OCI-LY7 (cell line): Measurements from ENCODE around the gene ATP8B3.

Experiments
- EZH2phosphoT487 ChIP-seq: fragments of 200-600 bp; sonication (generic); IDR thresholded peaks from 2 replicates; pipeline ENCODE4 v1.6.1; 2018; ENCODE audit warnings: low read depth, borderline replicate concordance, mild to moderate bottlenecking, mixed run types, antibody characterized with exemption, low read length, moderate library complexity, mixed read lengths
- TF ChIP-seq, protein P1 (sequence below): fragments of 200-600 bp; sonication (generic); conservative IDR thresholded peaks from 2 replicates; pipeline ENCODE4 v1.5.1; 2014; ENCODE audit warnings: mild to moderate bottlenecking, antibody characterized with exemption, low read length, moderate library complexity, mixed read lengths

DNA sequence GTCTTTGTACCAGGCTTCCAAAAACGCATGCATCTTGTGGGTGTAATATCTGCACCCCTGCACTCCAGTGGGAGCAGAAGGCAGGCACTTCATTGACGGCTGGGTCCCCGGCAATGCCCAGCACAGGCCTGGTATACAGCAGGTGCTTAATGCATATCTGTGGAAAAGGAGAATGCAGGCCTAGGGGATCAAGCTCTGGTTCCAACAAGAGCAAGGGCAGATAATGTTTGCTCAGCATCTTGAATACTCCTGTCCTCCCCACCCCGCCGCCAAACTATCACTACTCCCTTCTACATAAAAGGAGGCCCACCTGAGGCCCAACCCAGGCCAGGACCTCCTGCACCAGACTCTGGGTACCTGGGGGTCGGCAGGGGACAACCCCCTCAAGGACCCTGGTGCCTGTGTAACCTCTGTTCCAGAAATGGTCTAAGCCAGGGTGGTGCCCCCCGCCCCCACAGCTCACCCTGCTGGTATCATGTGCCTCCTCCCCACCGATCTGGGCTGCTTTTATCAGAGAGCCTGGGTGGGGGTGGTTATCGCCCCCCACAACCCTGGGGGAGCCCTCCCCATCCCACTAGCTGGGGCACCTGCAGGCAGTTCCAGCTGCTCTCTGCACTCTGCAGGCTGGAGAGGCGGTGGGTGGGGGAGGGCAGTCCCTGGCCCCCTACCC is 46.5 kb upstream of the ATP8B3 start:
- TF ChIP-seq, protein P1, sequence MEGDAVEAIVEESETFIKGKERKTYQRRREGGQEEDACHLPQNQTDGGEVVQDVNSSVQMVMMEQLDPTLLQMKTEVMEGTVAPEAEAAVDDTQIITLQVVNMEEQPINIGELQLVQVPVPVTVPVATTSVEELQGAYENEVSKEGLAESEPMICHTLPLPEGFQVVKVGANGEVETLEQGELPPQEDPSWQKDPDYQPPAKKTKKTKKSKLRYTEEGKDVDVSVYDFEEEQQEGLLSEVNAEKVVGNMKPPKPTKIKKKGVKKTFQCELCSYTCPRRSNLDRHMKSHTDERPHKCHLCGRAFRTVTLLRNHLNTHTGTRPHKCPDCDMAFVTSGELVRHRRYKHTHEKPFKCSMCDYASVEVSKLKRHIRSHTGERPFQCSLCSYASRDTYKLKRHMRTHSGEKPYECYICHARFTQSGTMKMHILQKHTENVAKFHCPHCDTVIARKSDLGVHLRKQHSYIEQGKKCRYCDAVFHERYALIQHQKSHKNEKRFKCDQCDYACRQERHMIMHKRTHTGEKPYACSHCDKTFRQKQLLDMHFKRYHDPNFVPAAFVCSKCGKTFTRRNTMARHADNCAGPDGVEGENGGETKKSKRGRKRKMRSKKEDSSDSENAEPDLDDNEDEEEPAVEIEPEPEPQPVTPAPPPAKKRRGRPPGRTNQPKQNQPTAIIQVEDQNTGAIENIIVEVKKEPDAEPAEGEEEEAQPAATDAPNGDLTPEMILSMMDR = no peak
- TF ChIP-seq EZH2phosphoT487 = no peak
